Endothelial cell of umbilical vein (primary cell): ENCODE measurements around the gene DNAJC17. TPM values are rescaled to one million over a fixed set of nuclear protein-coding genes. Genes with fewer than 3 reads are reported as not detected.
A peak's percentile ranks its signal among the peaks of the same experiment; 100 is the strongest.

Experiments used
- BruUV-seq: library from RNA; stranded (reverse); fragments of 400-500 nt; replicated peaks from 2 replicates; lab custom pipeline; 2021; lab: Mats Ljungman, UMichigan
- CTCF ChIA-PET: fragments of 300-600, 350-600 bp; sonication (Branson Sonifier 250); formaldehyde crosslinking; loops from one replicate; lab custom pipeline; 2021; ENCODE audit warnings: antibody characterized with exemption, inconsistent platforms; lab: Charles Lee
- POLR2A ChIA-PET: fragments of 300-600, 350-600 bp; sonication (Branson Sonifier 250); formaldehyde crosslinking; loops from one replicate; lab custom pipeline; 2021; ENCODE audit warnings: antibody characterized with exemption, inconsistent platforms; lab: Charles Lee
- DNase-seq: peaks from one replicate; pipeline ENCODE4 v3.0.0-alpha.2; 2011; ENCODE audit warnings: low read depth, low spot score
- FAIRE-seq: peaks from 2 replicates; lab custom pipeline; 2011; peaks lifted over from hg19 to GRCh38; lab: Jason Lieb, UNC
- H2AFZ ChIP-seq: 2 replicates; pipeline ENCODE4 v1.6.0; 2012; ENCODE audit warnings: low read depth, low read length, control low read depth, inconsistent platforms
- H3K27ac ChIP-seq: 2 replicates; pipeline ENCODE4 v1.5.1; 2011; ENCODE audit warnings: low read depth, mild to moderate bottlenecking, control low read depth, low read length, moderate library complexity; ENCODE audit not compliant: insufficient read depth
- H3K27me3 ChIP-seq, 2 experiments: 2 replicates each; pipeline versions ENCODE4 v1.6.0 to v1.6.1; 2011; ENCODE audit warnings: low read length in 2 of 2, mixed read lengths in 1 of 2; ENCODE audit not compliant: control insufficient read depth in 2 of 2, insufficient read depth in 2 of 2
- H3K36me3 ChIP-seq, 2 experiments: 2 replicates in 1 of 2; 3 replicates in 1 of 2; pipeline ENCODE4 v1.5.1; 2011; ENCODE audit warnings: low read length in 2 of 2, mild to moderate bottlenecking in 1 of 2, moderate library complexity in 1 of 2; ENCODE audit not compliant: control insufficient read depth in 2 of 2, insufficient read depth in 2 of 2; ENCODE audit errors: extremely low read depth in 1 of 2
- H3K4me1 ChIP-seq: 3 replicates; pipeline ENCODE4 v1.5.1; 2011; ENCODE audit warnings: mild to moderate bottlenecking, low read length; ENCODE audit not compliant: control insufficient read depth, insufficient read depth; ENCODE audit errors: extremely low read depth
- H3K4me2 ChIP-seq: 2 replicates; pipeline ENCODE4 v1.6.1; 2011; ENCODE audit warnings: low read length, control low read depth, mixed read lengths; ENCODE audit not compliant: insufficient read depth
- H3K4me3 ChIP-seq, 3 experiments: fragments of 200-600 bp in 1 of 3; sonication (generic), shearing (Covaris generic) in 1 of 3; replicated peaks in 1 of 3; 2 replicates each; pipeline ENCODE4 v1.5.1; 2011 to 2016; ENCODE audit warnings: control low read depth in 3 of 3, low read length in 3 of 3, mild to moderate bottlenecking in 2 of 3, inconsistent platforms in 1 of 3, low read depth in 1 of 3, moderate library complexity in 1 of 3; ENCODE audit not compliant: insufficient read depth in 1 of 3
- H3K79me2 ChIP-seq: 2 replicates; pipeline ENCODE4 v1.6.0; 2012; ENCODE audit warnings: low read length, inconsistent platforms; ENCODE audit not compliant: control insufficient read depth, insufficient read depth
- H3K9ac ChIP-seq: replicated peaks from 2 replicates; pipeline ENCODE3; 2011; ENCODE audit warnings: low read length, control low read depth; ENCODE audit not compliant: insufficient read depth; ENCODE audit errors: extremely low read depth
- H3K9me1 ChIP-seq: replicated peaks from 3 replicates; pipeline ENCODE4 v1.6.0; 2011; ENCODE audit warnings: mild to moderate bottlenecking, low read length; ENCODE audit not compliant: control insufficient read depth, insufficient read depth; ENCODE audit errors: extremely low read depth
- H3K9me3 ChIP-seq: replicated peaks from 2 replicates; pipeline ENCODE4 v1.5.1; 2012; ENCODE audit warnings: low read length, inconsistent platforms; ENCODE audit not compliant: control insufficient read depth, insufficient read depth
- H4K20me1 ChIP-seq: replicated peaks from 2 replicates; pipeline ENCODE3; 2011; ENCODE audit warnings: mild to moderate bottlenecking, low read length; ENCODE audit not compliant: control insufficient read depth, insufficient read depth; ENCODE audit errors: extremely low read depth
- EZH2 ChIP-seq: IDR thresholded peaks from 2 replicates; pipeline ENCODE4 v1.6.1; 2012; ENCODE audit warnings: borderline replicate concordance, low read depth, mild to moderate bottlenecking, moderate library complexity, low read length, inconsistent platforms; ENCODE audit not compliant: severe bottlenecking
- FOS ChIP-seq: IDR thresholded peaks from 2 replicates; pipeline ENCODE4 v1.6.1; 2011; ENCODE audit warnings: mild to moderate bottlenecking, low read length, moderate library complexity, borderline replicate concordance; ENCODE audit not compliant: insufficient read depth
- GATA2 ChIP-seq: IDR thresholded peaks from 2 replicates; pipeline ENCODE4 v1.7.0; 2011; ENCODE audit warnings: low read depth, mild to moderate bottlenecking, moderate library complexity, mixed read lengths, low read length; ENCODE audit not compliant: insufficient read length, insufficient read depth
- JUN ChIP-seq: IDR thresholded peaks from 2 replicates; pipeline ENCODE4 v1.6.1; 2011; ENCODE audit warnings: borderline replicate concordance, low read depth; ENCODE audit not compliant: insufficient read length, insufficient read depth
- MAX ChIP-seq: IDR thresholded peaks from 2 replicates; pipeline ENCODE4 v1.6.1; 2011; ENCODE audit not compliant: insufficient read depth, insufficient read length
- MYC ChIP-seq: IDR thresholded peaks from one replicate; pipeline ENCODE4 v1.6.1; 2011; ENCODE audit warnings: mild to moderate bottlenecking, low read depth, low read length
- POLR2A ChIP-seq: IDR thresholded peaks from 2 replicates; pipeline ENCODE4 v1.6.1; 2012; ENCODE audit warnings: low read depth, mild to moderate bottlenecking, control low read depth, low read length
- POLR2AphosphoS5 ChIP-seq: IDR thresholded peaks from 2 replicates; pipeline ENCODE4 v1.6.1; 2012; ENCODE audit warnings: low read depth, mild to moderate bottlenecking, control low read depth, low read length, moderate library complexity; ENCODE audit not compliant: insufficient read depth
- dilution Hi-C: fragments of 300-500 bp; cut with MboI; formaldehyde crosslinking; loops from one replicate; pipeline ENCODE4 v1.15.0; 2019; ENCODE audit warnings: low sequenced_read_pairs; ENCODE audit not compliant: extremely low pct_ligation_motif_present
- intact Hi-C: fragments of 100-400 bp; cut with micrococcal nuclease; formaldehyde crosslinking; loops from one replicate; pipeline ENCODE4 v1.10.0; 2022
- polyA plus RNA-seq, 4 experiments: library from polyadenylated mRNA; depleted of rRNA in 3 of 4; stranded (reverse) in 3 of 4; unstranded in 1 of 4; fragments of >200 nt; gene quantifications; 2 replicates each; pipeline versions ENCODE4 v1.2.1 to v1.2.3, GENCODE V29; 2011 to 2012; ENCODE audit warnings: missing spikeins in 1 of 4
- total RNA-seq: library from RNA; stranded (reverse); gene quantifications from 2 replicates; pipeline ENCODE4 v1.2.3, GENCODE V29; 2021
- TF ChIP-seq, protein P1 (sequence below), 2 donors: IDR thresholded peaks; 1 replicate in 1 of 2; 2 replicates in 1 of 2; pipeline ENCODE4 v1.5.1; 2011; ENCODE audit warnings: low read length in 2 of 2, mild to moderate bottlenecking in 2 of 2, moderate library complexity in 2 of 2, control low read depth in 1 of 2, inconsistent platforms in 1 of 2, low read depth in 1 of 2; ENCODE audit not compliant: insufficient read depth in 1 of 2; ENCODE audit errors: extremely low read depth in 1 of 2

The DNAJC17 gene
- total and polyA plus RNA-seq, 2 donors (not counting 3 experiments of a cell fraction or from before 2014, with no cell fraction given), result 30.7 to 46.4 TPM

GRCh38 chr15:40787991-40788390 is 19.3 kb downstream of the DNAJC17 start:
- ChIA-PET POLR2A (no interaction called here), CTCF (interaction anchor here (1.2 to 2.5 kb wide), 7 partner anchors 9 to 106 kb away, joined by 3 to 7 read pairs (median 4); partner anchors contain the start of genes GCHFR and VPS18)
- TF ChIP-seq, protein P1, sequence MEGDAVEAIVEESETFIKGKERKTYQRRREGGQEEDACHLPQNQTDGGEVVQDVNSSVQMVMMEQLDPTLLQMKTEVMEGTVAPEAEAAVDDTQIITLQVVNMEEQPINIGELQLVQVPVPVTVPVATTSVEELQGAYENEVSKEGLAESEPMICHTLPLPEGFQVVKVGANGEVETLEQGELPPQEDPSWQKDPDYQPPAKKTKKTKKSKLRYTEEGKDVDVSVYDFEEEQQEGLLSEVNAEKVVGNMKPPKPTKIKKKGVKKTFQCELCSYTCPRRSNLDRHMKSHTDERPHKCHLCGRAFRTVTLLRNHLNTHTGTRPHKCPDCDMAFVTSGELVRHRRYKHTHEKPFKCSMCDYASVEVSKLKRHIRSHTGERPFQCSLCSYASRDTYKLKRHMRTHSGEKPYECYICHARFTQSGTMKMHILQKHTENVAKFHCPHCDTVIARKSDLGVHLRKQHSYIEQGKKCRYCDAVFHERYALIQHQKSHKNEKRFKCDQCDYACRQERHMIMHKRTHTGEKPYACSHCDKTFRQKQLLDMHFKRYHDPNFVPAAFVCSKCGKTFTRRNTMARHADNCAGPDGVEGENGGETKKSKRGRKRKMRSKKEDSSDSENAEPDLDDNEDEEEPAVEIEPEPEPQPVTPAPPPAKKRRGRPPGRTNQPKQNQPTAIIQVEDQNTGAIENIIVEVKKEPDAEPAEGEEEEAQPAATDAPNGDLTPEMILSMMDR (IDR thresholded peaks at IDR 0.05; ENCODE audit: extremely low read depth in 1 of 2, insufficient read depth in 1 of 2, low read depth in 1 of 2, low read length in 2 of 2), result no peak
- no peak for TF ChIP-seq POLR2A
- TF ChIP-seq FOS, result no peak
- no peak for TF ChIP-seq JUN
- TF ChIP-seq EZH2, result no peak
- TF ChIP-seq MAX, result no peak
- TF ChIP-seq POLR2AphosphoS5, result no peak
- no peak for TF ChIP-seq MYC
- no peak for TF ChIP-seq GATA2
- Histone ChIP-seq H3K27me3 (no peaks in the 10 kb centered on the region), H3K79me2 (peaks cover 23% of the 10 kb centered on the region), H3K9me3 (no peaks in the 10 kb centered on the region), H3K4me1 (peaks cover 23% of the 10 kb centered on the region), H4K20me1 (no peaks in the 10 kb centered on the region), H3K4me3 (no peak overlapping the region), H3K27ac (peak overlapping the region; percentile 51), H3K9me1 (no peaks in the 10 kb centered on the region), H3K36me3 (no peaks in the 10 kb centered on the region), H3K9ac (no peak overlapping the region), H2AFZ (no peak overlapping the region), H3K4me2 (no peak overlapping the region)
- no TSS peak for BruUV-seq
- dilution Hi-C loops (no loop called here), intact Hi-C loops (loop anchor here (2.0 to 5.0 kb wide), 3 partner anchors 19 to 104 kb away; partner anchors contain the start of genes C15orf62, RMDN3 and VPS18)
- FAIRE-seq, result no peak
- DNase-seq, result no peak
